Stimulated activated CD8-positive, alpha-beta memory T cell treated with anti-CD3 and anti-CD28 coated beads, Interleukin-7, amount 100 ng/mL, for 4 hours (primary cell): ENCODE measurements around the gene SH3GL1.

Experiments
- DNase-seq, 2 donors: peaks; one replicate each; pipeline ENCODE4 v3.0.0-alpha.2; 2020; ENCODE audit warnings: low read depth in 2 of 2

SH3GL1 gene

GRCh38 chr19:4396949-4397783 is 3.2 kb downstream of the SH3GL1 start:
- DNase-seq: no peak

- no peak for DNase-seq
These were observed 6.3 kb downstream of the SH3GL1 start for GRCh38 chr19:4393947-4394590.

GRCh38 chr19:4391701-4392483 is 8.5 kb downstream of the SH3GL1 start:
- no peak for DNase-seq

GRCh38 chr19:4391306-4391693 is 9.0 kb downstream of the SH3GL1 start:
- no peak for DNase-seq

- no peak for DNase-seq
These were observed 9.6 kb downstream of the SH3GL1 start for GRCh38 chr19:4390567-4391305.

- no peak for DNase-seq
These were observed 10.3 kb downstream of the SH3GL1 start for GRCh38 chr19:4390017-4390566.

GRCh38 chr19:4389511-4390016 is 10.8 kb downstream of the SH3GL1 start:
- no peak for DNase-seq

GRCh38 chr19:4389064-4389375 is 11.3 kb downstream of the SH3GL1 start:
- DNase-seq: no peak

- no peak for DNase-seq
These were observed 11.8 kb downstream of the SH3GL1 start for GRCh38 chr19:4388337-4389063.

- DNase-seq: no peak
These were observed 14.1 kb downstream of the SH3GL1 start for GRCh38 chr19:4386041-4386782.

- DNase-seq: no peak
These were observed 14.9 kb downstream of the SH3GL1 start for GRCh38 chr19:4385291-4386040.

- peak in 1 of 2 donors; percentile 45 for DNase-seq
These were observed 20.1 kb downstream of the SH3GL1 start for GRCh38 chr19:4380254-4380727.

- DNase-seq: no peak
These were observed 20.7 kb downstream of the SH3GL1 start for GRCh38 chr19:4379383-4380253.

GRCh38 chr19:4378886-4379285 is 21.5 kb downstream of the SH3GL1 start:
- DNase-seq: no peak

- no peak for DNase-seq
These were observed 23.2 kb downstream of the SH3GL1 start for GRCh38 chr19:4376991-4377781.

- DNase-seq: no peak
These were observed 23.7 kb downstream of the SH3GL1 start for GRCh38 chr19:4376671-4376990.

GRCh38 chr19:4376028-4376670 is 24.2 kb downstream of the SH3GL1 start:
- no peak for DNase-seq
